IMR-90 (cell line): ENCODE measurements around the gene C16orf89. TPM values are rescaled to one million over a fixed set of nuclear protein-coding genes. Genes with fewer than 3 reads are reported as not detected.

Experiments
- ATAC-seq: fragments of 200-7000 bp; cut with Tn5 transposase; 2 replicates; pipeline ENCODE4 v1.9.1; 2020; ENCODE audit warnings: low read depth, mild to moderate bottlenecking, moderate library complexity
- BruUV-seq: library from RNA; stranded (reverse); fragments of 400-500 nt; replicated peaks from 2 replicates; lab custom pipeline; 2021; lab: Mats Ljungman, UMichigan
- CTCF ChIA-PET: fragments of 300-600 bp; formaldehyde crosslinking; extraction: SDS; loops from one replicate; lab custom pipeline; 2021; ENCODE audit warnings: antibody characterized with exemption; lab: Yijun Ruan, JAX
- POLR2A ChIA-PET: fragments of 300-600 bp; sonication (Branson Sonifier 250); formaldehyde crosslinking; loops from one replicate; lab custom pipeline; 2022; ENCODE audit warnings: antibody characterized with exemption; ENCODE audit not compliant: unreplicated experiment; lab: Charles Lee
- DNase-seq: peaks from one replicate; pipeline ENCODE4 v3.0.0; 2013
- H2AFZ ChIP-seq: replicated peaks from 2 replicates; pipeline ENCODE3; 2013; ENCODE audit warnings: low read length, mild to moderate bottlenecking; ENCODE audit not compliant: poor library complexity
- H2AK5ac ChIP-seq: 2 replicates; pipeline ENCODE4 v1.6.1; 2013; ENCODE audit warnings: low read depth, low read length, inconsistent platforms
- H2AK9ac ChIP-seq: replicated peaks from 2 replicates; pipeline ENCODE3; 2013; ENCODE audit warnings: mild to moderate bottlenecking, low read depth, low read length, moderate library complexity; ENCODE audit not compliant: poor library complexity
- H2BK120ac ChIP-seq: 2 replicates; pipeline ENCODE4 v1.6.1; 2013; ENCODE audit warnings: low read depth, low read length, inconsistent platforms
- H2BK15ac ChIP-seq: 3 replicates; pipeline ENCODE4 v1.6.1; 2013; ENCODE audit warnings: low read depth, low read length, inconsistent platforms
- H2BK20ac ChIP-seq: 2 replicates; pipeline ENCODE4 v1.6.1; 2013; ENCODE audit warnings: low read depth, mild to moderate bottlenecking, inconsistent platforms, low read length, moderate library complexity
- H2BK5ac ChIP-seq: 2 replicates; pipeline ENCODE4 v1.6.1; 2013; ENCODE audit warnings: mild to moderate bottlenecking, low read depth, low read length, inconsistent platforms; ENCODE audit not compliant: poor library complexity, severe bottlenecking
- H3K14ac ChIP-seq: replicated peaks from 2 replicates; pipeline ENCODE4 v1.6.1; 2013; ENCODE audit warnings: low read depth, low read length, inconsistent platforms
- H3K18ac ChIP-seq: 2 replicates; pipeline ENCODE4 v1.6.1; 2013; ENCODE audit warnings: low read depth, low read length, control low read depth
- H3K23ac ChIP-seq: 2 replicates; pipeline ENCODE4 v1.6.1; 2013; ENCODE audit warnings: low read depth, low read length, inconsistent platforms
- H3K27ac ChIP-seq: 2 replicates; pipeline ENCODE4 v1.5.1; 2013; ENCODE audit warnings: mild to moderate bottlenecking, control low read depth, low read length; ENCODE audit not compliant: insufficient read depth
- H3K27me3 ChIP-seq: 2 replicates; pipeline ENCODE4 v1.6.1; 2013; ENCODE audit warnings: low read length; ENCODE audit not compliant: control insufficient read depth, insufficient read depth
- H3K36me3 ChIP-seq: 2 replicates; pipeline ENCODE4 v1.6.1; 2013; ENCODE audit warnings: low read length, mixed read lengths; ENCODE audit not compliant: control insufficient read depth, insufficient read depth
- H3K4ac ChIP-seq: 2 replicates; pipeline ENCODE4 v1.6.1; 2013; ENCODE audit warnings: low read depth, low read length, inconsistent platforms
- H3K4me1 ChIP-seq: 2 replicates; pipeline ENCODE4 v1.6.1; 2013; ENCODE audit warnings: low read length, mixed read lengths; ENCODE audit not compliant: control insufficient read depth, insufficient read depth
- H3K4me2 ChIP-seq: 2 replicates; pipeline ENCODE4 v1.6.1; 2013; ENCODE audit warnings: low read depth, mild to moderate bottlenecking, control low read depth, low read length, moderate library complexity
- H3K4me3 ChIP-seq: 2 replicates; pipeline ENCODE4 v1.5.1; 2013; ENCODE audit warnings: low read depth, mild to moderate bottlenecking, control low read depth, low read length, moderate library complexity; ENCODE audit not compliant: insufficient read depth
- H3K56ac ChIP-seq: 2 replicates; pipeline ENCODE4 v1.6.1; 2013; ENCODE audit warnings: low read length, inconsistent platforms; ENCODE audit not compliant: insufficient read depth; ENCODE audit errors: extremely low read depth
- H3K79me1 ChIP-seq, 2 experiments: 2 replicates each; pipeline ENCODE4 v1.6.1; 2013; ENCODE audit warnings: low read length in 2 of 2, inconsistent platforms in 1 of 2, low read depth in 1 of 2
- H3K9ac ChIP-seq: 2 replicates; pipeline ENCODE4 v1.6.1; 2013; ENCODE audit warnings: low read depth, low read length, control low read depth
- H3K9me1 ChIP-seq: 2 replicates; pipeline ENCODE4 v1.6.1; 2013; ENCODE audit warnings: low read length, inconsistent platforms; ENCODE audit not compliant: insufficient read depth
- H3K9me3 ChIP-seq: 2 replicates; pipeline ENCODE4 v1.6.1; 2013; ENCODE audit warnings: low read length; ENCODE audit not compliant: control insufficient read depth, insufficient read depth
- H4K20me1 ChIP-seq: 2 replicates; pipeline ENCODE4 v1.6.1; 2013; ENCODE audit warnings: low read length, inconsistent platforms; ENCODE audit not compliant: insufficient read depth
- H4K5ac ChIP-seq: 2 replicates; pipeline ENCODE4 v1.6.1; 2013; ENCODE audit warnings: mild to moderate bottlenecking, low read depth, low read length, control low read depth
- H4K8ac ChIP-seq, 2 experiments: 2 replicates each; pipeline ENCODE4 v1.6.1; 2013; ENCODE audit warnings: low read depth in 2 of 2, low read length in 2 of 2, control low read depth in 1 of 2, inconsistent platforms in 1 of 2
- H4K91ac ChIP-seq: 2 replicates; pipeline ENCODE4 v1.6.1; 2013; ENCODE audit warnings: low read depth, low read length, inconsistent platforms; ENCODE audit not compliant: insufficient read depth
- BHLHE40 ChIP-seq: fragments of 150-350 bp; IDR thresholded peaks from 2 replicates; pipeline ENCODE4 v1.6.1; 2016; ENCODE audit warnings: mild to moderate bottlenecking, low read depth, low read length
- CEBPB ChIP-seq: IDR thresholded peaks from 2 replicates; pipeline ENCODE4 v1.6.1; 2012; ENCODE audit warnings: low read depth, low read length, improper control_type of control experiment
- CHD1 ChIP-seq: IDR thresholded peaks from 2 replicates; pipeline ENCODE4 v1.6.1; 2012; ENCODE audit warnings: low read depth, low read length, improper control_type of control experiment
- FOS ChIP-seq: fragments of 150-350 bp; IDR thresholded peaks from 2 replicates; pipeline ENCODE4 v1.6.1; 2016; ENCODE audit warnings: low read depth, low read length
- MAFK ChIP-seq: IDR thresholded peaks from 2 replicates; pipeline ENCODE4 v1.6.1; 2012; ENCODE audit warnings: low read depth, low read length, improper control_type of control experiment
- MXI1 ChIP-seq: IDR thresholded peaks from 2 replicates; pipeline ENCODE4 v1.6.1; 2012; ENCODE audit warnings: low read depth, mild to moderate bottlenecking, low read length, moderate library complexity, borderline replicate concordance
- NFE2L2 ChIP-seq: fragments of 150-350 bp; IDR thresholded peaks from 2 replicates; pipeline ENCODE4 v1.6.1; 2016; ENCODE audit warnings: low read depth, mild to moderate bottlenecking, low read length
- POLR2A ChIP-seq: IDR thresholded peaks from 2 replicates; pipeline ENCODE4 v1.6.1; 2012; ENCODE audit warnings: mild to moderate bottlenecking, low read depth, low read length
- RAD21 ChIP-seq: IDR thresholded peaks from 2 replicates; pipeline ENCODE4 v1.6.1; 2012; ENCODE audit warnings: low read length, improper control_type of control experiment
- RCOR1 ChIP-seq: IDR thresholded peaks from 2 replicates; pipeline ENCODE4 v1.6.1; 2012; ENCODE audit warnings: mild to moderate bottlenecking, low read length, improper control_type of control experiment; ENCODE audit not compliant: insufficient replicate concordance
- RFX5 ChIP-seq: IDR thresholded peaks from 2 replicates; pipeline ENCODE4 v1.8.0; 2012; ENCODE audit warnings: low read depth, mild to moderate bottlenecking, low read length, moderate library complexity
- SMC3 ChIP-seq: fragments of 150-350 bp; IDR thresholded peaks from 2 replicates; pipeline ENCODE4 v1.6.1; 2016; ENCODE audit warnings: low read depth, mild to moderate bottlenecking, antibody characterized with exemption, low read length, moderate library complexity
- WGBS, 2 experiments: methylation state at CpG; one replicate each; pipeline versions ENCODE4 v1.1.5 to v1.1.7; 2013; ENCODE audit warnings: missing lambda C conversion rate in 2 of 2; ENCODE audit not compliant: insufficient read length in 1 of 2; ENCODE audit errors: extremely low coverage in 2 of 2; 5-methylcytosine and 5-hydroxymethylcytosine counted together
- dilution Hi-C: fragments of 300-500 bp; cut with HindIII; formaldehyde crosslinking; loops from one replicate; pipeline ENCODE4 v1.14.3; 2018; ENCODE audit warnings: low sequenced_read_pairs; ENCODE audit not compliant: unreplicated experiment
- in situ Hi-C: fragments of 300-500 bp; cut with MboI; formaldehyde crosslinking; loops from 3 replicates; pipeline ENCODE4 v1.14.3; 2019; ENCODE audit warnings: low sequenced_read_pairs, inconsistent platforms, mixed read lengths
- intact Hi-C: fragments of 100-400 bp; cut with micrococcal nuclease; formaldehyde crosslinking; loops from 2 replicates; pipeline ENCODE4 v1.10.0; 2022
- polyA plus RNA-seq, 3 experiments: library from polyadenylated mRNA; depleted of rRNA; stranded (reverse); fragments of >200 nt; gene quantifications; 2 replicates each; pipeline ENCODE4 v1.2.3, GENCODE V29; 2012; ENCODE audit warnings: low replicate concordance in 1 of 3
- total RNA-seq: library from RNA; depleted of rRNA; stranded (reverse); fragments of >200 nt; gene quantifications from 2 replicates; pipeline ENCODE4 v1.2.3, GENCODE V29; 2012
- TF ChIP-seq, protein P1 (sequence below): conservative IDR thresholded peaks from 2 replicates; pipeline ENCODE4 v1.5.1; 2012; ENCODE audit warnings: mild to moderate bottlenecking, low read depth, low read length, improper control_type of control experiment
- TF ChIP-seq, protein P2 (sequence below): fragments of 150-350 bp; IDR thresholded peaks from 2 replicates; pipeline ENCODE4 v1.6.1; 2017; ENCODE audit warnings: mild to moderate bottlenecking, antibody characterized with exemption, low read length, low read depth
- TF ChIP-seq, protein P3 (sequence below): fragments of 150-350 bp; IDR thresholded peaks from 2 replicates; pipeline ENCODE4 v1.6.1; 2016; ENCODE audit warnings: low read depth, mild to moderate bottlenecking, low read length, moderate library complexity, borderline replicate concordance

C16orf89 gene
- total and polyA plus RNA-seq, 2 of the 4 experiments (the other 2 are of a cell fraction), result 0.17 to 0.18 TPM

DNA sequence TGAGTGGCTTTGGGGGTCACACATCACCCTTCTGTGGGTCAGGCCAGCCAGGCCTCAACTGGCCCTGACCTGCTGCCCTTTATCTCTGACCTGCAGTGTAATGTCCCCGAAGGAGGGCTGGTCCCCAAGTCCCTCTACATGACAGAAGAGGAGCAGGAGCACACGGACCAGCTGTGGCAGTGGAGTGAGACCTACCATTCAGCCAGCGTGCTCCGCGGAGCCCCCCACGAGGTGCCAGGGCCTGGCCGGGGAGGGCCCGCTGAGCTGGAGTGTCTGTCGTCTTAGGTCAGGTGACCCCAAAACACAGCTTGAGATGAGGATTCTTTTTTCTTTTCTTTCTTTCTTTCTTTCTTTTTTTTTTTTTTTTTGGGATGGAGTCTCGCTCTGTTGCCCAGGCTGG, 58.5 kb downstream of the C16orf89 start:
- Histone ChIP-seq H3K36me3 (no peaks in the 10 kb centered on the region), H2BK20ac (no peak overlapping the region), H3K4ac (no peak overlapping the region), H3K23ac (no peak overlapping the region), H3K56ac (no peak overlapping the region), H3K27me3 (peaks cover 28% of the 10 kb centered on the region), H4K20me1 (no peaks in the 10 kb centered on the region), H3K9me3 (no peaks in the 10 kb centered on the region), H3K4me1 (no peaks in the 10 kb centered on the region), H3K4me3 (no peak overlapping the region), H3K9me1 (no peaks in the 10 kb centered on the region), H4K8ac (no peak overlapping the region), H4K5ac (no peak overlapping the region), H2AK9ac (no peak overlapping the region), H2AFZ (no peak overlapping the region), H3K9ac (no peak overlapping the region), H3K27ac (no peak overlapping the region), H3K79me1 (no peaks in the 10 kb centered on the region), H2BK120ac (no peak overlapping the region), H3K14ac (no peak overlapping the region), H2AK5ac (no peak overlapping the region), H3K4me2 (no peak overlapping the region), H3K18ac (no peak overlapping the region), H4K91ac (no peak overlapping the region), H2BK5ac (no peak overlapping the region), H2BK15ac (no peak overlapping the region)
- WGBS, 2 experiments, result no CpG with 5 or more reads among the region's 10 CpGs
- ATAC-seq (no peak), DNase-seq (no peak)
- in situ Hi-C loops (no loop called here), intact Hi-C loops (no loop called here), dilution Hi-C loops (no loop called here)
- TF ChIP-seq FOS (no peak), POLR2A (no peak), CHD1 (no peak), BHLHE40 (no peak), RCOR1 (no peak), SMC3 (no peak), MAFK (no peak), MXI1 (no peak), NFE2L2 (no peak), CEBPB (no peak), RFX5 (no peak), RAD21 (no peak)
- TF ChIP-seq, protein P1, sequence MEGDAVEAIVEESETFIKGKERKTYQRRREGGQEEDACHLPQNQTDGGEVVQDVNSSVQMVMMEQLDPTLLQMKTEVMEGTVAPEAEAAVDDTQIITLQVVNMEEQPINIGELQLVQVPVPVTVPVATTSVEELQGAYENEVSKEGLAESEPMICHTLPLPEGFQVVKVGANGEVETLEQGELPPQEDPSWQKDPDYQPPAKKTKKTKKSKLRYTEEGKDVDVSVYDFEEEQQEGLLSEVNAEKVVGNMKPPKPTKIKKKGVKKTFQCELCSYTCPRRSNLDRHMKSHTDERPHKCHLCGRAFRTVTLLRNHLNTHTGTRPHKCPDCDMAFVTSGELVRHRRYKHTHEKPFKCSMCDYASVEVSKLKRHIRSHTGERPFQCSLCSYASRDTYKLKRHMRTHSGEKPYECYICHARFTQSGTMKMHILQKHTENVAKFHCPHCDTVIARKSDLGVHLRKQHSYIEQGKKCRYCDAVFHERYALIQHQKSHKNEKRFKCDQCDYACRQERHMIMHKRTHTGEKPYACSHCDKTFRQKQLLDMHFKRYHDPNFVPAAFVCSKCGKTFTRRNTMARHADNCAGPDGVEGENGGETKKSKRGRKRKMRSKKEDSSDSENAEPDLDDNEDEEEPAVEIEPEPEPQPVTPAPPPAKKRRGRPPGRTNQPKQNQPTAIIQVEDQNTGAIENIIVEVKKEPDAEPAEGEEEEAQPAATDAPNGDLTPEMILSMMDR, result no peak
- TF ChIP-seq, protein P2, sequence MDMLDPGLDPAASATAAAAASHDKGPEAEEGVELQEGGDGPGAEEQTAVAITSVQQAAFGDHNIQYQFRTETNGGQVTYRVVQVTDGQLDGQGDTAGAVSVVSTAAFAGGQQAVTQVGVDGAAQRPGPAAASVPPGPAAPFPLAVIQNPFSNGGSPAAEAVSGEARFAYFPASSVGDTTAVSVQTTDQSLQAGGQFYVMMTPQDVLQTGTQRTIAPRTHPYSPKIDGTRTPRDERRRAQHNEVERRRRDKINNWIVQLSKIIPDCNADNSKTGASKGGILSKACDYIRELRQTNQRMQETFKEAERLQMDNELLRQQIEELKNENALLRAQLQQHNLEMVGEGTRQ, result no peak
- TF ChIP-seq, protein P3, sequence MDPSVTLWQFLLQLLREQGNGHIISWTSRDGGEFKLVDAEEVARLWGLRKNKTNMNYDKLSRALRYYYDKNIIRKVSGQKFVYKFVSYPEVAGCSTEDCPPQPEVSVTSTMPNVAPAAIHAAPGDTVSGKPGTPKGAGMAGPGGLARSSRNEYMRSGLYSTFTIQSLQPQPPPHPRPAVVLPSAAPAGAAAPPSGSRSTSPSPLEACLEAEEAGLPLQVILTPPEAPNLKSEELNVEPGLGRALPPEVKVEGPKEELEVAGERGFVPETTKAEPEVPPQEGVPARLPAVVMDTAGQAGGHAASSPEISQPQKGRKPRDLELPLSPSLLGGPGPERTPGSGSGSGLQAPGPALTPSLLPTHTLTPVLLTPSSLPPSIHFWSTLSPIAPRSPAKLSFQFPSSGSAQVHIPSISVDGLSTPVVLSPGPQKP, result no peak
- no TSS peak for BruUV-seq
- CTCF ChIA-PET, result no interaction called here
- POLR2A ChIA-PET, result interaction anchor here (0.6 kb wide), 1 partner anchor 205 kb away, joined by 4 read pairs; the partner anchor contains the start of gene ROGDI
